Measurements from ENCODE around the gene FGFR1OP2.

- TF ChIP-seq POLR2A (IDR thresholded peaks at IDR 0.05) = no peak
- TF ChIP-seq CTCF (IDR thresholded peaks at IDR 0.05) = no peak
- TF ChIP-seq POLR2AphosphoS5 (IDR thresholded peaks at IDR 0.05) = no peak
These were observed 25.1 kb downstream of the FGFR1OP2 start for GRCh38 chr12:26963413-26963812.
